ENCODE results near the gene SLC41A2. TPM values are rescaled to one million over a fixed set of nuclear protein-coding genes. Genes with fewer than 3 reads are reported as not detected.
A peak's percentile ranks its signal among the peaks of the same experiment; 100 is the strongest.
"Not testable (repeated sequence)": the region's sequence is repeated elsewhere in the genome, so short reads cannot be mapped to it uniquely, and the experiment has no call there.

SLC41A2 gene
- total RNA-seq, 4 donors from 2014 or later: 10.3 to 52.6 (median 23.9) TPM

DNA sequence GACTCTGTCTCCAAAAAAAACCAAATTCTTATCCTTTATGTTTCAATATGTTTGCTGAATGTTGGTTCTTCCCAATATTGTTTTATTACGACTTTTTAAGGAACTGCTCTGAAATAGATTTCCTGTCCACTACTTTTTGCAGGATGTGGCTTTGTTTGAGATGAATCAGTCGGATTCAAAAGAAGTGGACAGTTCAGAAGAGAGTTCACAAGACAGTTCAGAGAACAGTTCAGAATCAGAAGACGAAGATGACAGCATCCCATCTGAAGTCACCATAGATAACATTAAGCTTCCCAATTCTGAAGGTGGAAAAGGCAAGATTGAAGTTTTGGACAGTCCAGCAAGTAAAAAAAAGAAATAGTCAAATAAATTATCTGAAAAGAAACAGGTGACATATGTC lies 36.2 kb upstream of the SLC41A2 start:
- intact Hi-C loops (cut with DNase I; ENCODE audit: low total_unique reads): no loop called here
- H3K4me1 ChIP-seq: no peaks in the 10 kb centered on the region
- no peak overlapping the region for H3K4me3 ChIP-seq
- DNase-seq: no peak
- H3K27ac ChIP-seq: no peak overlapping the region
- no peaks in the 10 kb centered on the region for H3K9me3 ChIP-seq
- no peak for TF ChIP-seq CTCF (IDR thresholded peaks at IDR 0.05)
- no peak for TF ChIP-seq POLR2A (IDR thresholded peaks at IDR 0.05)
- H3K36me3 ChIP-seq: no peaks in the 10 kb centered on the region
- no peaks in the 10 kb centered on the region for H3K27me3 ChIP-seq

DNA sequence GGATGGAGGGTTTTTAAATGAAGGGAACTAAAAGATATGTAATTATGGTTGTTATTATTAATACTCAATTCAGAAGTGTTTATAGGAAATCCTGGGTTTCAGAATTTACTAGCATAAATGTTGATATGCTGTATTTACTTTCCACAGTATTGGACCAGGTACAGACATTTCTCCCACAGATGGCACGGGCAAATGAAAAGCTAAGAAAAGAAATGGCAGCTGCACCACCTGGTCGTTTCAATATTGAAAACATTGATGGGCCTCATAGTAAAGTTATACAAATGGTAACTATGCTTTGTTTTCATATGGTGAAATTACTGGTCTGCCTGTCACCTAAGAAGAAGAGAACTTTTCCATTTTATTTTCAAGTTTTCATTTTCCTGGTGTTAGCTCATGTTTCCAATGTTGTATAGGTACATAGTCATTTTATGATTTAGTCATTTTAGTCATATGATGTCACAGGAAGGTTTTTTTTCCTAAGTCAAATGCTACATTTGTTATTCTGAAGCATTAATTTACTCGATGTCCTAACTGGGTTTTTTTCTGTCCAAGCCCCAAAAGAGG lies 33.6 kb upstream of the SLC41A2 start:
- intact Hi-C loops (cut with DNase I; ENCODE audit: low total_unique reads): no loop called here
- TF ChIP-seq CTCF (IDR thresholded peaks at IDR 0.05) (no peak), POLR2A (IDR thresholded peaks at IDR 0.05) (no peak)
- H3K4me3 ChIP-seq: no peak overlapping the region
- no peaks in the 10 kb centered on the region for H3K4me1 ChIP-seq
- no peaks in the 10 kb centered on the region for H3K9me3 ChIP-seq
- no peaks in the 10 kb centered on the region for H3K27me3 ChIP-seq
- H3K27ac ChIP-seq: no peak overlapping the region
- no peaks in the 10 kb centered on the region for H3K36me3 ChIP-seq
- DNase-seq: no peak

- TF ChIP-seq CTCF (IDR thresholded peaks at IDR 0.05): no peak
- TF ChIP-seq POLR2A (IDR thresholded peaks at IDR 0.05): no peak
- DNase-seq: no peak
- H3K9me3 ChIP-seq: no peaks in the 10 kb centered on the region
- no peaks in the 10 kb centered on the region for H3K27me3 ChIP-seq
- no peaks in the 10 kb centered on the region for H3K4me1 ChIP-seq
- intact Hi-C loops (cut with DNase I; ENCODE audit: low total_unique reads): no loop called here
- no peak overlapping the region for H3K27ac ChIP-seq
- no peaks in the 10 kb centered on the region for H3K36me3 ChIP-seq
- no peak overlapping the region for H3K4me3 ChIP-seq
These were observed 32.9 kb upstream of the SLC41A2 start for GRCh38 chr12:104990950-104991349.

- Histone ChIP-seq H3K9me3 (no peaks in the 10 kb centered on the region), H3K4me1 (no peaks in the 10 kb centered on the region), H3K4me3 (peak within 1 kb of the TSS; percentile 62 to 92), H3K36me3 (no peaks in the 10 kb centered on the region), H3K27me3 (no peaks in the 10 kb centered on the region), H3K27ac (peak within 1 kb of the TSS; percentile 51 to 76)
- intact Hi-C loops (cut with DNase I; ENCODE audit: low total_unique reads): no loop called here
- peak; percentile 92 to 93 for DNase-seq
- TF ChIP-seq CTCF (IDR thresholded peaks at IDR 0.05): no peak
- peak; percentile 62 to 67 for TF ChIP-seq POLR2A (IDR thresholded peaks at IDR 0.05)
These were observed 28.2 kb upstream of the SLC41A2 start, which contains the start of gene NOPCHAP1 for GRCh38 chr12:104986022-104986941. Gene NOPCHAP1 (plus strand): TSS chr12:104986316. CDS start chr12:104986353, 37 bp downstream.

GRCh38 chr12:104985206-104985605 lies 27.1 kb upstream of the SLC41A2 start:
- DNase-seq: no peak
- Histone ChIP-seq H3K4me1 (no peaks in the 10 kb centered on the region), H3K4me3 (no peak overlapping the region), H3K36me3 (no peaks in the 10 kb centered on the region), H3K9me3 (no peaks in the 10 kb centered on the region), H3K27me3 (no peaks in the 10 kb centered on the region), H3K27ac (no peak overlapping the region)
- intact Hi-C loops (cut with DNase I; ENCODE audit: low total_unique reads): no loop called here
- TF ChIP-seq POLR2A (IDR thresholded peaks at IDR 0.05): no peak
- no peak for TF ChIP-seq CTCF (IDR thresholded peaks at IDR 0.05)

- not testable (repeated sequence) for H3K4me3 ChIP-seq
These were observed 19.6 kb upstream of the SLC41A2 start for GRCh38 chr12:104977688-104978087.

More at GRCh38 chr12:104977688-104978087, 19.6 kb upstream of the SLC41A2 start:
- H3K27ac ChIP-seq; H3K36me3 ChIP-seq; intact Hi-C loops (cut with DNase I; ENCODE audit: low total_unique reads); H3K27me3 ChIP-seq; H3K4me1 ChIP-seq; DNase-seq; H3K9me3 ChIP-seq: not testable (repeated sequence)
